Kidney (tissue), 14 donors: ENCODE data around the gene IMMT. TPM values are rescaled to one million over a fixed set of nuclear protein-coding genes. Genes with fewer than 3 reads are reported as not detected.
A peak's percentile ranks its signal among the peaks of the same experiment; 100 is the strongest.

Experiments
- DNase-seq, 5 donors: peaks; one replicate each; pipeline ENCODE4 v3.0.0-alpha.2; 2013 to 2020
- FAIRE-seq: peaks from 2 replicates; lab custom pipeline; 2012; peaks lifted over from hg19 to GRCh38; lab: Jason Lieb, UNC
- H3K27ac ChIP-seq, 2 donors: one replicate each; pipeline ENCODE4 v1.7.0; 2013; ENCODE audit warnings: low read depth in 2 of 2, low read length in 2 of 2, inconsistent platforms in 1 of 2
- H3K27me3 ChIP-seq: one replicate; pipeline ENCODE4 v1.7.1; 2013; ENCODE audit warnings: low read length, inconsistent platforms; ENCODE audit not compliant: control insufficient read depth, insufficient read depth
- H3K36me3 ChIP-seq, 3 donors: one replicate each; pipeline versions ENCODE4 v1.7.0 to v1.7.1; 2013; ENCODE audit warnings: low read length in 3 of 3, control low read depth in 1 of 3, inconsistent platforms in 1 of 3; ENCODE audit not compliant: insufficient read depth in 3 of 3, control insufficient read depth in 2 of 3
- H3K4me1 ChIP-seq, 3 donors: one replicate each; pipeline versions ENCODE4 v1.7.0 to v1.7.1; 2013; ENCODE audit warnings: low read length in 3 of 3, inconsistent platforms in 1 of 3, low read depth in 1 of 3; ENCODE audit not compliant: control insufficient read depth in 2 of 3, insufficient read depth in 2 of 3
- H3K4me3 ChIP-seq, 3 donors: one replicate each; pipeline versions ENCODE4 v1.7.0 to v1.8.1; 2013; ENCODE audit warnings: low read length in 3 of 3, control low read depth in 1 of 3, inconsistent platforms in 1 of 3
- H3K9ac ChIP-seq, 3 donors: one replicate each; pipeline versions ENCODE4 v1.7.0 to v1.7.1; 2013; ENCODE audit warnings: low read length in 3 of 3, control low read depth in 1 of 3, inconsistent platforms in 1 of 3
- H3K9me3 ChIP-seq, 3 donors: one replicate each; pipeline versions ENCODE4 v1.7.0 to v1.7.1; 2013; ENCODE audit warnings: low read length in 3 of 3, control low read depth in 1 of 3, inconsistent platforms in 1 of 3; ENCODE audit not compliant: control insufficient read depth in 2 of 3, insufficient read depth in 1 of 3
- intact Hi-C: fragments of 100-400 bp; cut with DNase I; formaldehyde crosslinking; loops from one replicate; pipeline ENCODE4 v1.11.1; 2022
- polyA plus RNA-seq: library from polyadenylated mRNA; stranded (reverse); fragments of 350-450 nt; fragmentation: Illumina TruSeq; extraction: RNeasy Lipid Tissue Mini Kit (QIAGEN cat#74804); gene quantifications from one replicate; pipeline ENCODE4 v1.2.3, GENCODE V29; 2014; ENCODE audit warnings: low read depth, low replicate concordance; ENCODE audit not compliant: insufficient read depth
- total RNA-seq: library from RNA; stranded (reverse); fragmentation: NEBNext Ultra II Directional; extraction: Animal tissue kit (Norgen Biotek cat#: 25700); gene quantifications from one replicate; pipeline ENCODE4 v1.2.1, GENCODE V29; 2021
- TF ChIP-seq, protein P1 (sequence below): IDR thresholded peaks from 3 replicates; pipeline ENCODE4 v1.5.1; 2012; ENCODE audit warnings: mild to moderate bottlenecking, moderate library complexity, borderline replicate concordance; ENCODE audit not compliant: insufficient read depth; ENCODE audit errors: extremely low read depth
- donor health status: control.
- donor health status: control.
- donor health status: control.
- donor health status: control.
- donor health status: control.
- donor health status: DM: yes; HTN: yes; CAD: no.
- donor health status: Normal renal cell carcinoma (clear cell type).

IMMT gene
- total and polyA plus RNA-seq, 2 donors from 2014 or later: 74.0 to 113 TPM

DNA sequence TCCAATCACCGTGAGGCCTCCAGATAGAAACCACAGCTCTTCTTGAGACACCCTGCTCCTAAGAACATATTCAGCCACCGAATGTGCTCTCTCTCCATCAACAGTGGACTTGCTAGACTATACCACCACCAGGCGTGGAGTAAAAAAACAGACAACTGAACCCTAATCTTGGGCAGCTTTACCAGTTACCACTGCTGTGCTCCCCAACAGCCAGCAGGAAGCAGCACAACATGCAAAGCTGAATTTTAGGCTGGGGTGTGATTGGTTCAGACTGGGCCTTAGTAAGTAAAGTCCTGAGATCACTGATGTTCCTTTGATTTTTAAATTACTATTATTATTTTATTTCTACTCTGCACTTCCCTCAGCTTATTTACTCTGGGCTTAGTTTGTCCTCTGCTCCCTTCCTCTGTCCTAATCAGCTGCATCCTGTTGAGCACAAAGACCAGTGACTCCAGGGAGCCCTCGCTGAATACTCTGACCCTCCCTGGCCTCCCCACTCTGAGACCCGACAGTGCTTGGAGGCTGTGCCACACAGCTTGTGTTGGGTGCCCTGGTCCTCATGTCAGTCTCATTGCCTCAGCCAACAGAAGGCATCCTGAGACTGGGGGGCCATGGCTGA is 25.9 kb upstream of the IMMT start:
- Histone ChIP-seq H3K9ac (no peak overlapping the region), H3K9me3 (no peaks in the 10 kb centered on the region), H3K27ac (no peak overlapping the region), H3K4me1 (no peaks in the 10 kb centered on the region), H3K4me3 (no peak overlapping the region), H3K36me3 (no peaks in the 10 kb centered on the region), H3K27me3 (no peaks in the 10 kb centered on the region)
- TF ChIP-seq, protein P1, sequence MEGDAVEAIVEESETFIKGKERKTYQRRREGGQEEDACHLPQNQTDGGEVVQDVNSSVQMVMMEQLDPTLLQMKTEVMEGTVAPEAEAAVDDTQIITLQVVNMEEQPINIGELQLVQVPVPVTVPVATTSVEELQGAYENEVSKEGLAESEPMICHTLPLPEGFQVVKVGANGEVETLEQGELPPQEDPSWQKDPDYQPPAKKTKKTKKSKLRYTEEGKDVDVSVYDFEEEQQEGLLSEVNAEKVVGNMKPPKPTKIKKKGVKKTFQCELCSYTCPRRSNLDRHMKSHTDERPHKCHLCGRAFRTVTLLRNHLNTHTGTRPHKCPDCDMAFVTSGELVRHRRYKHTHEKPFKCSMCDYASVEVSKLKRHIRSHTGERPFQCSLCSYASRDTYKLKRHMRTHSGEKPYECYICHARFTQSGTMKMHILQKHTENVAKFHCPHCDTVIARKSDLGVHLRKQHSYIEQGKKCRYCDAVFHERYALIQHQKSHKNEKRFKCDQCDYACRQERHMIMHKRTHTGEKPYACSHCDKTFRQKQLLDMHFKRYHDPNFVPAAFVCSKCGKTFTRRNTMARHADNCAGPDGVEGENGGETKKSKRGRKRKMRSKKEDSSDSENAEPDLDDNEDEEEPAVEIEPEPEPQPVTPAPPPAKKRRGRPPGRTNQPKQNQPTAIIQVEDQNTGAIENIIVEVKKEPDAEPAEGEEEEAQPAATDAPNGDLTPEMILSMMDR: peak; percentile 86
- peak in 3 of 5 donors; percentile 56 to 81 (median 66) for DNase-seq
- FAIRE-seq: no peak
- intact Hi-C loops: loop anchor here (10.0 kb wide), 1 partner anchor 144 kb away; no protein-coding TSS in a partner anchor

DNA sequence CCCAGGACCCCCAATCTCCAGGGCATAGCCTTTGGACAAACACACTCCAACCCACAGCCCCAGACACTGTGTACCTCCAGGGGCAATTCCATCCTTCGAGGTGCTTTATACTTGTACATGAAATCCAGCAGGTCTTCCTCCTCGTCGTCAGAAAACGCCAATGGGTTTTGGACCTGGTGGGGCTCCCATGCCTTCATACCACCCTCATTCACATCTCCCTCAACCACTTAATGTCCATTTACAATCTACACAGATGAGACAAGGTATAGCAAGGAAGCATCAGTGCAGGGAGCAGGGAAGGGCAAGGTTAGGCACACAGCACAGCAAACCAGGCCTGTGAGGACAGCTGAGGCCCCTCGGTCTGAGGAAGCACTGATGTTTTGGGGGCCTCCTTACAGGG is 24.6 kb upstream of the IMMT start:
- DNase-seq: no peak
- Histone ChIP-seq H3K36me3 (no peaks in the 10 kb centered on the region), H3K4me1 (no peaks in the 10 kb centered on the region), H3K4me3 (no peak overlapping the region), H3K9ac (no peak overlapping the region), H3K27me3 (no peaks in the 10 kb centered on the region), H3K27ac (no peak overlapping the region), H3K9me3 (no peaks in the 10 kb centered on the region)
- intact Hi-C loops: loop anchor here (10.0 kb wide), 1 partner anchor 145 kb away; no protein-coding TSS in a partner anchor
- TF ChIP-seq, protein P1: no peak
- no peak for FAIRE-seq

DNA sequence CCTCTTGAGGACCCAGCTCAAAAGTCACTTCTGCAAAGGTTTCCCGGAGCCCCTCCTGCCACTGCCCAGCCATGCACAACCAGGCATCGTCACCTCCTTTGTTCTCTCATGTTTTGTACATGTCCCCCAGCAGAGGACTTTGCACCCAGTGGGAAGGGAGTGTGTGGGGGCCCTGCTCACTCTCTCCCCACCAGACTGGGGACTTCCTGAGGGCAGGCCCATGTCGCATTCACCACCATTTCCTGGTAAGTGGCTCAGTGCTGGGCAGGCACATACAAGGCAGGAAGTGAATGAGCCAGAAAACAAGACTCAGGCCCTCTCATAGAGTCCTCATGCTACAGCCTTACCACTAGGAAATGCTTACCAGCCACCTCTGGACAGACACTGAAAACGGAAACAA is 22.9 kb upstream of the IMMT start:
- peaks cover 0 to 5% (median 3%) of the 10 kb centered on the region in 3 donors for H3K36me3 ChIP-seq
- intact Hi-C loops: no loop called here
- TF ChIP-seq, protein P1: no peak

More for the DNA sequence above, 22.9 kb upstream of the IMMT start:
- Histone ChIP-seq H3K27me3 (no peaks in the 10 kb centered on the region), H3K4me3 (no peak overlapping the region), H3K4me1 (no peaks in the 10 kb centered on the region), H3K9me3 (no peaks in the 10 kb centered on the region), H3K27ac (no peak overlapping the region), H3K9ac (no peak overlapping the region)
- FAIRE-seq (no peak), DNase-seq (no peak)
